GM18873 (cell line): ENCODE measurements around the gene TTC4.
"Not testable (repeated sequence)": the region's sequence is repeated elsewhere in the genome, so short reads cannot be mapped to it uniquely, and the experiment has no call there.

ENCODE experiments used
- ATAC-seq: cut with Tn5 transposase; IDR thresholded peaks from one replicate; pipeline ENCODE4 v1.9.1; 2021; ENCODE audit warnings: mild to moderate bottlenecking, moderate library complexity, moderate number of reproducible peaks; ENCODE audit not compliant: unreplicated experiment, low FRiP score

Gene TTC4

DNA sequence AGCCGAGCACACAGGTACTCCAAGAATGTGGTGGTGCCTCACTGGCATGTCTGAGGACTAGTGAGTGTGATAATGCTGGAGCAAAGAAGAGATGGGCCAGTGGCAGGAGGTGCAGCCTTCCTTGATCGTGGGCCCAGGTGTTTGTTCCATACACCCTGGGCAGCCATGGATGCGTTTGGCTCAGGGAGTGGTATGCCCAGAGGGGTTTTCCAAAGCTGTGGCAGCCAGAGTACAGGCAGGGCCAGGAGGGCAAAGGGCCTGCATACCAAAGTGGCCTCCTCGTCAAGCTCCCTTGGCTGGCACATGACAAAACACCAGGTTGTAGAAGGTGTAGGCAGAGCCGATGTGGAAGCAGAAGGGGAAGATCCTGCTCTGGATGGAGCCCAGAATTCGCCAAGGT, 29.6 kb downstream of the TTC4 start:
- ATAC-seq: no peak

DNA sequence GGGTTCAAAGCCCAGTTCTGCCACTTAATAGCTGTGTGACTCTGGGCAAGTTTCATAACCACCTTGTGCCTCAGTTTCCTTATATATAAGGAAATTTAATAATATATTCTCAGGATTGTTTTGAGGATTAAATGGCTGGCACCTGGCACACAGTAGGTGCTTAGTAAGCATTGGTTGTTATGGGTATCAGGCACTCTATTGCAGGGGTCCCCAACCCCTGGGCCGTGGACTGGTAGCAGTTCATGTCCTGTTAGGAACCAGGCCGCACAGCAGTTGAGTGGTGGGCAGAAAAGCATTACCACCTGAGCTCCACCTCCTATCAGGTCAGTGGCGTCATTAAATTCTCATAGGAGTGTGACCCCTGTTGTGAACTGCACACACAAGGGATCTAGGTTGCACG, 30.2 kb downstream of the TTC4 start:
- ATAC-seq: no peak

DNA sequence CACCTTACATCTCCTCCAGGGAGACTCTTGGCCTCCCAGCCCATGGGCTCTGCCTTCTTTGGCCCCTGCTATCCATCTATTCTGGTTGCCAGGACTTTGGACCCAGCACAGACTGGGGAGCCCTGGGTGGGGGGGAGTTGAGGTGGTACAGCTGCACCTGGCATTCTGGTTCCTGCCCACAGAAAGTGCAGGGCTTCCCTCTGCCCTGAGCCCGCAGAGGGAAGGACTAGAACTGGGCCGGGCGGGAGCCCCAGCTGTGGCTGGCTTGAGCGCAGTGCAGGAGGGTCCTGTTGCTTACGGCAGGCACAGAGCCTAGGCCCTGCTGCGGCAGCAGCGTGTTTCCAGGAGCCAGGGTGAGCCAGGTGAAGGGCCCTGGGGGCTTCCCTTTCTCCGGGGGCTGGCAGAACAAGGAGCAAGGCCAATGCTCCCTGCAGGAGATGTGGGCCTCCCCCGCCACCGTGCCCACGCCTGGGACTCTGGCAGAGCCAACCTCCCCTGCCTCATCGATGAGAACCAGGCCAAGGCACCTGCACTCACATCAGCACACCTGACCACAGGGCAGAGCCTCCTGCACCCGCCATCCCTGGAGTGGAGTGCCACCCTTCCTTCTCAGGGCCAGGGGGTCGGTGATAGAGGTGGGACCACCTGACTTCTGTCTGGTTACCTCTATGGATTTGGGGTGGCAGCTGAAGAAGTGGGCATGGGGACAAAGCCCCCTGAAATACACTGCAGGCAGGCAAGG, 32.6 kb downstream of the TTC4 start:
- ATAC-seq: no peak

DNA sequence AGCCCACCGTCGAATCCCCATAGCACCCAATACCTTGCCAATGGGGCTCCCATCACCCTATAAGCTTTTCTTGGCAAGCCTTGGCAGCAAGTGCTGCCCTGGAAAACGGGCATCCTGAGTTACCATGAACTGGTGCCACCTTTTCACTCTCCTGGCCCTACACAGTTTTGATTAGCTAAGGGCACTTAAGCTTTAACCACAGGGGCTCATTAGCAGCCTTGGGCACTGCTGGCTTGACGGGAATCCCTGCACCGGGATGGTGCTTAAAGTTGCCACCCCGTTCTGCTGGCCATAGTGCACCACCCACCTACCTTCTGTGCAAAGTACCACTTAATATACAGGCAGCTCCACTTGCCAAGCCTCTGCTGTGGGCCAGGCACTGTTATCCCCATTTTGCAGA, 34.9 kb downstream of the TTC4 start:
- no peak for ATAC-seq

DNA sequence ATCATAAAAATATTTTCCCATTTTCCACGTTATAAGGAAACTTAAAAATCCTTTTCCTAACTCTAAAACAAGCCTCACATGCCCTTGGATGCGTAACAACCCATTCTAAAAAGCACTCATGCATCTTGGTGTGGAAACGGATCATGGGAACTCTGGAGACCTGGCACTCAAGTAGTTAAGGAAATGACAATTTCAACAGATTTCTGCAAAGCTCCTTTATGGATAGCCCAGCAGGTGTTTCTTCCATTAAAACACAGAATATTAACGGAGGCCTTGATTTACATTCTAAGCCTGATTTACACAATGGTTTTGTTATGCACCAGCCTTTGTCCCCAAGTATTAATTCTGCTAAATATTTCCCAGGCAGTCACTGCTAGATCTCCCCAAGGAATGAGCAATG, 35.8 kb downstream of the TTC4 start:
- ATAC-seq: no peak

DNA sequence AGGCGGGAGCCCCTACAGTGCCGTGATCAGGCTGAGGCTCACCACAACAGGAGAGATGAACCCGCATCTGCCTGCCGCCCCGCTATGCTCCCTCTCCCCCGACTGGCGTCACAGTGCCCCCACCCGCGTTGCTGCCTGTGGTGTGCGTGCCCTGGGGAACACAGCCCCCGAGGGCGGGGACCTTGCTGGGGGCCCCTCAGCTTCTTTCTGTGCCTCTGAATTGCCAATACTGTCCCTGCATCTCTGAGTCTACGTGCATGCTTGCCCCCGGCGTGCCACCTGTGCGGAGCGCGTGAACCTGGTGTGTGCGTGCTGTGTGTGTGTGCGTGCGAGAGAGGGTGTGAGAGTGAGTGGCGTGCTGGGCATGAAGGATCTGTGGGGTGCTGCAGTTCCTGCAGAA, 38.4 kb downstream of the TTC4 start:
- no peak for ATAC-seq

DNA sequence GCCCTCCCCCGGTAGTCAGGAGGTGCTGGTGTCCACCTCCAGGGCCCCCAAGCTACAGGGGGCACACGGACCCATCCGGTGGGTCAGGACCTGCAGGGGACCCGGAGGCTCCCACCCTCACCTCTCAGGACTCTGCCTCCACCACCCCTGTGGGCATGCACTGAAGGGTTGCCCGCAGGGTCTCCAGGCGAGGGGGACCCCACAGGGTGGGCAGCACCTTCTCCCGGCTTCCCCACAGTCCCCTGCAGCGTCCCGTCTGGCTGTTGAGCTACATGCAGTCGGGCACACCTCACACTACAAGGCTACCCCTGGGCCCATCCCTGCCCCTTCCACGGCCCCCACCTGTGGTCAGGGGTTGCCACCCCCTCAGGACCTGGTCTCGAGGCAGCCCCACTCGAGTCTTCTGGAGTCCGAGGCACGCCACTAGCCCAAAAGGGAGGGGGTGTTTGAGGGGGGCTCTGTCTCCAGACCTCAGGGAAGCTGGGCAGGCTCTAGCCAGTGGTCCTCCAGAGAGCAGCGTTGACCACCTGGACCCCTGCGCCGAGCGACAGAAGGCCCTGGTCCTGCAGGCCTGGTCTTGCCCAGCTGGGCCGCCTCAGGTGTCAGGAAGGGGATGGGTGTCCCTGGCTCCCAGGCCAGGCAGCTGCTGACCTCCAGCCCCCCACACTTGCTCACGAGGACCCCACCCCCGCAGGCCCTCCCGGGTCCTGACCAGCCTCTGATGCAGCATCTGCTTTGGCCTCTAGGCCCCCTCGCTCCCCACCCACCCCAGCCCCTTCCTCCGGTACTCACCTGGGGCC, 39.0 kb downstream of the TTC4 start:
- no peak for ATAC-seq

DNA sequence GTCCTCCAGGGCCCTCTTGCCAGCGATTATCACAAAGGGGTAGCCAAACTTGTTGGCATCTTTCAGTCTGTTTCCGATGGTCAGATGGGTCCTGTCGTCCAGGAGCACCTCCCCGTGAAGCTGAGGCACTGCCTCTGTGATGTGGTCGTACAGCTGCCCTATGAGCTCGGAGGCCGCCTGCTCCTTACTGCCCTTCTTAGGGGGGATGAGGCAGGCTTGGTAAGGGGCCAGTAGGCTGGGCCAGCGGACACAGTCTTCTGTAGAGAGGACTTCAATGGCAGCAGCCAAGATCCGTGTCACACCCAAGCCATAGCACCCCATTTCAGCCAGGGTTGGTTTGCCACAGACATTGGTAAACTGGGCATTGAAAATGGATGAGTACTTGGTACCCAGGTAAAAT, 42.2 kb downstream of the TTC4 start:
- ATAC-seq: no peak

DNA sequence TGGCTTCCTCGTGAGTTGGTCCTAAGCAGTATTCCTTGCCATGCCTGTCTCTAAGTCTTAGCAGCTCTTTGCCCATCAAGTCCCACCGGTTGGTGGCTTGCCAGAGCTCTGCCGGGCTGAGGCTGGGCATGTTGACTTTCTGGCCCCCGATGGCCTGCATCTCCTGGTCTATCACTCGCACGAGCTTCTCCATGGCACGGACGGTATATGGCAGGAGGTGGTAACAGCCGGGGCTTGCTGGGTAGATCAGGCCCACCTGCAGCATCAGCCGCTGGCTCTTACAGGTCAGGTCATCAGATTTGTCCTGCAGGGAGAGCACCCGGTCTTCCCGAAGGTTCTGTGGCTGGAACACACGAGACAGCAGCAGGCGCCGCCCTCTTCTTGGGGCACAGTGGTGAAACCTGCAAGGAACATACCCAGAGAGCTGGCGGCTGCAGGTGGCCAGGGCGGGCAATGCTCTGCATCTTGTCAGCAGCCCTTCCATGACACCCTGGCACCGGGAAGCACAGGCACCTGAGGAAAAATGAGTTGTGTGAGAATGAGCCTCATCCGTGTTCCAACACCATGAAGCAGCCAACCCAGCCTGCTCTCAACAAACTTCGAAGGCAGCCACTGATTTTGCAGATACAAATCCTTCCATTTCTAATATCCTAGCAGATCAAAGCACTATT, 43.2 kb downstream of the TTC4 start:
- no peak for ATAC-seq

DNA sequence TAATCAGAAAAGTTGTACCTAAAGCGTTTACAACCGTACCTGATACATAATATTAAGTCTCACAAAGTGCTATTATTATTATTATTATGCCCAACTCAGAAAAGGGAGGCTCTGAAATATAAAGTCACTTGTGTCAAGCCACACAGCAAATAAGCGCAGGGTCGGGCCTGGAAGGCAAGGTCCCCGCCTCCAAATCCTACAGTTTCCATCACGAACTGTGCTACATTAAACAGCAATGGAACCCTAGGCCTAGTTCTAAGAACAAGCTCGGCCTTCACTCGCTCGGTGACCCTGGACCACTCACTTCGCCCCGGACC, 48.1 kb downstream of the TTC4 start:
- ATAC-seq: no peak

DNA sequence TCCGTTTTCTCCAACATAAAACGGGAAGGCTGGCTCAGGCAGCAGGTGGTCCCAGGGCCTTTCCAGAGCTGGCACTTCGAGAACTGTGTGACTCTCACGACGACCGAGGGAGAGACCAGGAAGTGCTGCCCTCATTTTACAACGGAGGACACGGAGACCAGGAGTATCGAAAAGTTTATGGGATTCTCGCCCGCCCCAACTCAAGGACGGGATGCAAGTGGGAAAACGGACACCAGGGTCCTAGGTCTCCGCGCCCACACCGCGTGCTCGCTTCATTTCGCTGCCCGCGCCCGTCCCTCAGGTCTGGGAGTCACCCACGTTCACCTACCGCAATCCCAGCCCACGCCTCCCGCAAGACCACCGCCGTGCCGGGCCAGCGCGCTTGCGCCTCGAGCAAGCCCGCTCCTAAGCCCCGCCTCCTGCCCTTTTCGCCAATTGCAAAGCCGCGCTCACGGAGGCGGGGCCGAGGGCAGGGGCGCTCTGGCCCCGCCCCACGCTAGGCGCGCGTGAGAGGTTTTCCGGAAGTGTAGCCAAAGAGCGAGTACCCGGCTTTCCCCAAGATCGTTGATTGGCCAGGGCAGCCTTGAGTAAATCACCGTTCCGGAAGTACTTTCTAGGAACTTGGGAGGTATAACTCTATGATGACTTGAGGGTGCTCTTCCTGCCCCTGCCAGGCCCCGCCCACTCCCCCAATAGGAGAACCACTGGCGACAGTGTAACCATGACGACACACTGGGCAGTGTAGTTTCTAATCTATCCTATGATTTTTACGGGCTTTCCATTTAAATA, 48.7 kb downstream of the TTC4 start, which contains the start of gene PARS2:
Gene PARS2, minus strand, starts transcription at position 391 of the 789 bp plus-strand sequence. CDS start 5,362 bp downstream, outside the sequence.
- peak; percentile 95 for ATAC-seq

DNA sequence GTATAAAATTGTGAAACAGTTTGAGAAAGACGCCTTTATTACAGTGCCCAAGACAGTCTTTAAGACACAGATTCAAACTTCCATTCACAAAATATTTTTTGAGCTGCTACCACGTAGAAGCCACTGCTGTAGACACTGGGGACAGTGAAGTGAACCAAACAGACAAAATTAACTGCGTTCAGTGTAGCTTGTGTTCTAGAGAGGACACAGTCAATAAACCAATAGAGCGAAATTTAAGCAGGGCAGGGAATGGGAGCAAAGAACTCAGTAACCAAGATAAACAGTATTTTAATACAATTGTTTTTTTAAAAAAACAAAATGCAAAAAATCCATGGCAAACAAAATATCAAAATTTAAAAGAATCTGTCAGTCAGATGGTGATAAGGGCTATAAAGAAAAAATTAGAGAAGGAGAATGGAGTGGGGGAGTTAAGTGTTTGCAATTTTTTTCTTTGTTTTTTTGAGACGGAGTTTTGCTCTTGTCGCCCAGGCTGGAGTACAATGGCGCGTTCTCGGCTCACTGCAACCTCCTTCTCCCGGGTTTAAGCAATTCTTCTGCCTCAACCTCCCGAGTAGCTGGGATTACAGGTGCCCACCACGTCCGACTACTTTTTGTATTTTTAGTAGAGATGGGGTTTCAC, 49.4 kb downstream of the TTC4 start:
- ATAC-seq: peak; percentile 9

DNA sequence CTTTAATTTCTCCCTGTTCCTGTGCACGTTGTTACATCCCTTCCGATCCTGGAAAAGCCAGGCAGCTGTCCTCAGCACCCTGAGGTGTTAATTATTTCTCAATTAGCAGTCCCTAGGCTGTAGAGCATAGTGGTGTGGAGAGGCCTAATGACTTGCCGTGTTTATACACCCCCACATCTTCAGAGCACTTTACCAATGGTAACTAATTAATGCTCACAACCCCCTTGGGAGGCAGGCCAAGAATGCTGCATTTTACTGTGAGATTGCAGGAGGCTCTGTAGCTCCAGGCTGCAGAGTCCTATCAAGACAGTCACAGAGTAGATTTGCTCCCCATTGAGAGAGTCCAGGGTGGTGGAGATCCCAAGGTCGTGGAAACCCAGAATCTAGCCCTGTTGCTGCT, 51.1 kb downstream of the TTC4 start:
- ATAC-seq: no peak

DNA sequence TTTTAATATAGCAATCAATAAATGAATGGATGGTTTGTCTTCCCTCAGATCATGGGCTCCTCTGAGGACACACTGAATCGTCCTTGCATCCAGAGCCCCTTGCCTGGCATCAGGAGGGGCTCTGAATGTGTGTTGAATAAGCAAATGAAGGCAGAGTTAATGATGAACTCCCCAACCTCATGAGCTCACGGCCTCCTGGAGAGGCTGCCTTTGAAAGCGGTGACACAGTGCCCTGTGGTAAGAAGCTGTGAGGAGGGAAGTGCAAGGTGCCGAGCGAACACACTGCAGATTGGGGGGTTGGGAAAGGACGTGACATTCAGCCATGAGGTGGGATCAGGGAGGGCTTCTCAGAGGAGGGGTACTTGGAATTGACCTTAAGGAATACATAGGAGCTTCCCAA, 51.9 kb downstream of the TTC4 start:
- ATAC-seq: no peak

DNA sequence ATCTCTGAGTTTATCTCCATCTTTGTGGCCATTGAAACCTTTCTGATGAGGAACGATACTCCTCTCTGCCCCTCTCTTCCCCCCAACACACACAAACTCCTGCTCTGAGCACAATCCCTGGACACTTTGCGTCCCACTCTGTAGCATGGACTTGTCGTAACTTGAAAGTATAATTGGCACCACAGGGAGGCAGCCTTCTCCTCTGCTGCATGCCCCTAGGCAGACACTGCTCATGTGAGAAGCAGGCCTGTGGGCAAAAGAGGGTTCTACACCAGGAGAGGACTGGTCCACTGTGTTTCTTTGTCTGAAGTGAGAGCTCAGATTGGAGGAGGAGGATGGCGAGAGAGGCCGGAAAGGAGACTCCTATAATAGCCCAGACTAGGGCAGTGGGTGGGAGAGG, 52.4 kb downstream of the TTC4 start:
- ATAC-seq: no peak

DNA sequence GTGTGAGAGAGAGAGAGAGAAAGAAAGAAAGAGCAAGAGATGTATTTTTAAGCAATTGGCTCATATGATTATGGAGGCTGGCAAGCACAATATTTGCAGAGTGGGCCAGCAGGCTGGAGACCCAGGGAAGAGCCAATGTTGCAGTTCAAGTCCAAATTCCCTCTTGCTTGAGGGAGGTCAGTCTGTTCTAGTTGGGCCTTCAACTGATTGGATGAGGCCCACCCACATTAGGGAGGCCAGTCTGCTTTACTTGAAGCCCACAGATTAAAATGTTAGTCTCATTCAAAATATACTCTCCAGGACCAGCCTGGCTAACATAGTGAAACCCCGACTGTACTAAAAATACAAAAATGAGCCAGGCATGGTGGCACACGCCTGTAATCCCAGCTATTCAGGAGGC, 57.3 kb downstream of the TTC4 start:
- no peak for ATAC-seq

DNA sequence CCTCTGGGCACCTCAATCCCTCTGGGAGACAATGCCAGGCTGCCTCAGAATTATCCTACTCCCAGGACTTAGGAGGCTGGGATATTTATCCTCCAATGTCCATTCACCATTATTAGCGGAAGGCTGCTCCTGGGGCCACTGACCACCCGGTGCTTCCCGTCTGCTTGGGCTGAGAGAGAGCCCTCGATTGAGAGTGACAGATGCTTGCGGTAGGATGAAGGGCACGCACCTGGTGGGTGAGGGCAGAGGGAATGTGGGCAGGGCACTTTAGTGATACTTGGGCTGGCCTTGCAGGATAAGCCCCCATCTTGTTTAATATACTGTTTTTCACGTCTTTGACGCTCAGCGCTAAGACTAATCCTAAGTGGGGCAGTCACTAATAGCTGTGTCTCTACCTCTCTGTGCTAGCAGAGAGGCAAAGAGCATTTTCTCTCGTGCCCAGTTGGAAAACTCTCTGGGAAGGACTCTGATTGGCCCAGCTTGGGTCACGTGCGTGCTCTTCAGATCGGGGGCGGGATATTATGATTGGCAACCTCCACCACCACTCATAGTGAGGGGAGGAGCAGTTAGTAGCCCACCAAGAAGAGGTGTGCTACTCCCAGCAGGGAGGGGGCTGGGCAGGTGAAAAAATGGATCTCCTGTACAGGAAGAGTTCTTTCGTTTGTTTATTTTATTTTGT, 59.3 kb downstream of the TTC4 start:
- no peak for ATAC-seq

DNA sequence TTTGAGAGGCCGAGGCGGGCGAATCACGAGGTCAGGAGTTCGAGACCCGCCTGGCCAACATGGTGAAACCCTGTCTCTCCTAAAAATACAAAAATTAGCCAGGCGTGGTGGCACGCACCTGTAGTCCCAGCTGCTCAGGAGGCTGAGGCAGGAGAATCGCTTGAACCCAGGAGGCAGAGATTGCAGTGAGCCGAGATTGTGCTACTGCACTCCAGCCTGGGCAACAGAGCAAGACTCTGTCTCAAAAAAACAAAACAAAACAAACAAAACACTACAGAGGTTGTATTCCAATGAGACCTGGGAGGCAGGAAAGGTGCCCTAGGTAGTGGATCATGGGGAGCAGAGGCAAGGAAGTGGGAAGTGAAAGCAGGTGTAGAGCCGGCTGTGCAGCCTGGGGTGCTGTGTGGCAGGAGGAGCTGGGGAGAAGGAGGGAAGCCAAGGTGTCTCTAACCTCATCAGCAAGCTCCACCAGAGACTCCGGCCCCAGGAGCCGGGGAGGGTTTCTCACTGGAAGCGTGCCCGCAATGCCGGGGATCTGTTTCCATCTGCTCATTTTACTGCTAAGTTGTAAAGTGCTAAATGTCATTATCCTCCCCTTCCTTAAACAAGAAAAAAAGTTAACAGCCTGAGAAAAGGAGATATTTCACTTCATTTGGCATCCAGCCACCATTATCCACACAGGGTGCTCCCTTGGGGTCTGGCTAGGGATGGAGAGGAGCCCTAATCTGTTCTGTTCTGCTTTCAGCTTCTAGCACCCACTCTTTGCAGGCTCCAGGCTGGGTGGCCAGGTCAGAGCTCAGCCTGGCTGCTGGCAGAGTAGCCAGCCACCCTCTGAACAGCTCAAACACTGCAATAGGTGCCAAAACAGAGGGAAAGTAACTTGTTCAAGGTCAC, 60.4 kb downstream of the TTC4 start:
- not testable (repeated sequence) for ATAC-seq

DNA sequence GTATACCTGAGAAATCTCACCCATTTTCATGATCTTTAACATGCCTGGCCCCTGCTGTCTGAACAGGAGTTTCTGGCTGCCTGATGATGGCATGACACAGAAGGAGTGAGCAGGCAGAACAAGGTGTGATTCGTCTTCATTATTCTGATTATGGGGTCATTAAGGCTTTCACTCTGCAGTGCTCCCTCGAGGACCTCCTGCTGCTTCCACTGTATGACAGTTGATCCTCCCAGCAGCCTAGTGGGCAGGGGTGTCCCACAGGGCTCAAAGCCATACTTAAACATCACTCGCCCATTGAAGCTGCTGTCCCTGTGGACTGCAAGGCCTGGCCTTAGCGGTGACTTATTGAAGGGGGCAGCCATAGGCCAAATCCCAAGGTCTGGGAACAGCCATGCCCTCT, 61.4 kb downstream of the TTC4 start:
- ATAC-seq: no peak
